Hepatocyte (in vitro differentiated cells): ENCODE data around the gene AANAT.

Experiments
- CTCF ChIP-seq: fragments of 200-600 bp; sonication (generic); IDR thresholded peaks from 2 replicates; pipeline ENCODE4 v1.5.1; 2016; ENCODE audit warnings: antibody characterized with exemption, mild to moderate bottlenecking; ENCODE audit not compliant: poor library complexity
- EZH2phosphoT487 ChIP-seq: fragments of 200-600 bp; sonication (generic); IDR thresholded peaks from one replicate; pipeline ENCODE4 v1.6.1; 2018; ENCODE audit warnings: antibody characterized with exemption, mild to moderate bottlenecking, low read depth, moderate library complexity; ENCODE audit not compliant: unreplicated experiment, severe bottlenecking

GRCh38 chr17:76469991-76470739, 2.8 kb downstream of the AANAT start:
- no peak for TF ChIP-seq CTCF
- TF ChIP-seq EZH2phosphoT487: no peak
